GM21576 (cell line): ENCODE data around the gene PITPNC1.
"Not testable (repeated sequence)": the region's sequence is repeated elsewhere in the genome, so short reads cannot be mapped to it uniquely, and the experiment has no call there.

Experiments
- ATAC-seq: cut with Tn5 transposase; IDR thresholded peaks from one replicate; pipeline ENCODE4 v1.9.1; 2021; ENCODE audit warnings: mild to moderate bottlenecking, moderate library complexity; ENCODE audit not compliant: unreplicated experiment

Gene PITPNC1

GRCh38 chr17:67605256-67605912, 228.3 kb downstream of the PITPNC1 start:
- no peak for ATAC-seq

- ATAC-seq: no peak
Measured at GRCh38 chr17:67606471-67606870, 229.4 kb downstream of the PITPNC1 start.

- no peak for ATAC-seq
Measured at GRCh38 chr17:67606896-67607604, 230.0 kb downstream of the PITPNC1 start.

- ATAC-seq: no peak
Measured at GRCh38 chr17:67610061-67610460, 233.0 kb downstream of the PITPNC1 start.

GRCh38 chr17:67613961-67614360, 236.9 kb downstream of the PITPNC1 start:
- no peak for ATAC-seq

GRCh38 chr17:67615011-67615561, 238.0 kb downstream of the PITPNC1 start:
- ATAC-seq: no peak

GRCh38 chr17:67615736-67616135, 238.7 kb downstream of the PITPNC1 start:
- ATAC-seq: no peak

GRCh38 chr17:67617304-67617899, 240.3 kb downstream of the PITPNC1 start:
- ATAC-seq: no peak

- no peak for ATAC-seq
Measured at GRCh38 chr17:67619555-67619954, 242.5 kb downstream of the PITPNC1 start.

GRCh38 chr17:67620088-67620487, 243.0 kb downstream of the PITPNC1 start:
- ATAC-seq: no peak

- no peak for ATAC-seq
Measured at GRCh38 chr17:67620636-67621035, 243.6 kb downstream of the PITPNC1 start.

GRCh38 chr17:67623767-67624166, 246.7 kb downstream of the PITPNC1 start:
- no peak for ATAC-seq

- ATAC-seq: no peak
Measured at GRCh38 chr17:67624886-67625656, 248.0 kb downstream of the PITPNC1 start.

- no peak for ATAC-seq
Measured at GRCh38 chr17:67625971-67626370, 248.9 kb downstream of the PITPNC1 start.

- no peak for ATAC-seq
Measured at GRCh38 chr17:67628580-67629013, 251.5 kb downstream of the PITPNC1 start.

- no peak for ATAC-seq
Measured at GRCh38 chr17:67629971-67630320, 252.9 kb downstream of the PITPNC1 start.

- ATAC-seq: not testable (repeated sequence)
Measured at GRCh38 chr17:67630836-67631235, 253.8 kb downstream of the PITPNC1 start.

GRCh38 chr17:67632141-67632540, 255.1 kb downstream of the PITPNC1 start:
- no peak for ATAC-seq

- no peak for ATAC-seq
Measured at GRCh38 chr17:67633751-67634211, 256.7 kb downstream of the PITPNC1 start.

- no peak for ATAC-seq
Measured at GRCh38 chr17:67635681-67636080, 258.6 kb downstream of the PITPNC1 start.

- no peak for ATAC-seq
Measured at GRCh38 chr17:67636312-67636711, 259.2 kb downstream of the PITPNC1 start.
